GM21737 (cell line): ENCODE data around the gene SVIL.
"Not testable (repeated sequence)": the region's sequence is repeated elsewhere in the genome, so short reads cannot be mapped to it uniquely, and the experiment has no call there.

Source experiments
- ATAC-seq: cut with Tn5 transposase; IDR thresholded peaks from one replicate; pipeline ENCODE4 v1.9.1; 2021; ENCODE audit warnings: mild to moderate bottlenecking, moderate library complexity; ENCODE audit not compliant: unreplicated experiment

SVIL gene

GRCh38 chr10:29579455-29579970, 55.3 kb downstream of the SVIL start:
- ATAC-seq = no peak

GRCh38 chr10:29578457-29578856, 56.3 kb downstream of the SVIL start:
- ATAC-seq = no peak

GRCh38 chr10:29576681-29577080, 58.1 kb downstream of the SVIL start:
- no peak for ATAC-seq

- ATAC-seq = no peak
Measured at GRCh38 chr10:29575098-29575455, 59.7 kb downstream of the SVIL start.

- ATAC-seq = not testable (repeated sequence)
Measured at GRCh38 chr10:29574212-29575097, 60.3 kb downstream of the SVIL start.

GRCh38 chr10:29570248-29570647, 64.5 kb downstream of the SVIL start:
- ATAC-seq = not testable (repeated sequence)

GRCh38 chr10:29569795-29570194, 65.0 kb downstream of the SVIL start:
- ATAC-seq = no peak

- no peak for ATAC-seq
Measured at GRCh38 chr10:29567003-29567402, 67.8 kb downstream of the SVIL start.

- not testable (repeated sequence) for ATAC-seq
Measured at GRCh38 chr10:29566209-29566608, 68.6 kb downstream of the SVIL start.

- ATAC-seq = no peak
Measured at GRCh38 chr10:29563420-29564035, 71.2 kb downstream of the SVIL start.

GRCh38 chr10:29563006-29563405, 71.8 kb downstream of the SVIL start:
- ATAC-seq = peak; percentile 62

- no peak for ATAC-seq
Measured at GRCh38 chr10:29559996-29560395, 74.8 kb downstream of the SVIL start.

- ATAC-seq = no peak
Measured at GRCh38 chr10:29557665-29558064, 77.1 kb downstream of the SVIL start.

GRCh38 chr10:29555746-29556481, 78.9 kb downstream of the SVIL start:
- ATAC-seq = no peak

GRCh38 chr10:29555091-29555745, 79.6 kb downstream of the SVIL start:
- ATAC-seq = no peak

GRCh38 chr10:29554660-29555059, 80.1 kb downstream of the SVIL start:
- ATAC-seq = no peak

- ATAC-seq = no peak
Measured at GRCh38 chr10:29553544-29554250, 81.1 kb downstream of the SVIL start.

GRCh38 chr10:29553116-29553515, 81.7 kb downstream of the SVIL start:
- not testable (repeated sequence) for ATAC-seq

GRCh38 chr10:29549493-29549892, 85.3 kb downstream of the SVIL start:
- not testable (repeated sequence) for ATAC-seq

GRCh38 chr10:29546773-29547313, 87.9 kb downstream of the SVIL start:
- ATAC-seq = no peak
